ENCODE data around the gene TRIO.

The TRIO gene

GRCh38 chr5:14187660-14188059, 44.5 kb downstream of the TRIO start (continued):
- TF ChIP-seq PRDM1 (tag by site-specific recombination; IDR thresholded peaks at IDR 0.05) (peak; percentile 80), ZNF660 (tag by site-specific recombination; IDR thresholded peaks at IDR 0.05) (0 out of 2 replicates have a peak, but pooled peaks have one; percentile 21), ZBTB8A (tag by site-specific recombination; IDR thresholded peaks at IDR 0.05) (peak; percentile 54; the same call in 1 of the 2 replicates), ZNF692 (tag by site-specific recombination; IDR thresholded peaks at IDR 0.05) (0 out of 2 replicates have a peak, but pooled peaks have one; percentile 12), ZBTB1 (tag by site-specific recombination; IDR thresholded peaks at IDR 0.05) (no peak), ZFP3 (tag by site-specific recombination; IDR thresholded peaks at IDR 0.05; ENCODE audit: low read depth) (no peak), SCRT2 (tag by site-specific recombination; IDR thresholded peaks at IDR 0.05) (peak; percentile 32; the same call in 1 of the 2 replicates), ZNF202 (tag by site-specific recombination; IDR thresholded peaks at IDR 0.05; ENCODE audit: borderline replicate concordance) (no peak), ZSCAN4 (tag by site-specific recombination; IDR thresholded peaks at IDR 0.05) (peak; percentile 40), WT1 (tag by site-specific recombination; IDR thresholded peaks at IDR 0.05) (peak; percentile 98), ZNF223 (tag by site-specific recombination; IDR thresholded peaks at IDR 0.05) (no peak), ZNF391 (tag by site-specific recombination; IDR thresholded peaks at IDR 0.05; ENCODE audit: borderline replicate concordance, low read depth) (peak; percentile 47), ZNF76 (tag by site-specific recombination; IDR thresholded peaks at IDR 0.05; ENCODE audit: borderline replicate concordance, low read depth) (peak; percentile 36; the same call in 1 of the 2 replicates), ZNF600 (tag by site-specific recombination; IDR thresholded peaks at IDR 0.05) (no peak), ZBTB10 (tag by site-specific recombination; IDR thresholded peaks at IDR 0.05) (0 out of 2 replicates have a peak, but pooled peaks have one; percentile 5), ZNF174 (tag by site-specific recombination; IDR thresholded peaks at IDR 0.05) (no peak), ZNF398 (tag by site-specific recombination; IDR thresholded peaks at IDR 0.05) (peak; percentile 31; the same call in 1 of the 2 replicates), HIC1 (tag by site-specific recombination; IDR thresholded peaks at IDR 0.05) (peak; percentile 35; the same call in 1 of the 2 replicates), ZNF114 (tag by site-specific recombination; IDR thresholded peaks at IDR 0.05) (no peak), FEZF1 (tag by site-specific recombination; IDR thresholded peaks at IDR 0.05) (peak; percentile 81), ZNF521 (tag by site-specific recombination; IDR thresholded peaks at IDR 0.05) (no peak), ZNF629 (tag by site-specific recombination; IDR thresholded peaks at IDR 0.05) (peak; percentile 84), ZNF518A (tag by site-specific recombination; conservative IDR thresholded peaks at IDR 0.05; ENCODE audit: low read depth) (peak; percentile 37; the same call in 1 of the 2 replicates), ZNF266 (tag by site-specific recombination; IDR thresholded peaks at IDR 0.05; ENCODE audit: low read depth) (no peak), KLF10 (tag by site-specific recombination; IDR thresholded peaks at IDR 0.05) (peak; percentile 55), ZNF623 (tag by site-specific recombination; IDR thresholded peaks at IDR 0.05) (peak; percentile 7)
